Caco-2 (cell line): Measurements from ENCODE around the gene YARS1. TPM values are rescaled to one million over a fixed set of nuclear protein-coding genes. Genes with fewer than 3 reads are reported as not detected.

Experiments
- BruUV-seq: library from RNA; stranded (reverse); fragments of 400-500 nt; replicated peaks from 2 replicates; lab custom pipeline; 2021; lab: Mats Ljungman, UMichigan
- CTCF ChIA-PET: fragments of 300-600 bp; sonication (Branson Sonifier 250); formaldehyde crosslinking; loops from one replicate; lab custom pipeline; 2022; ENCODE audit warnings: antibody characterized with exemption; lab: Charles Lee
- POLR2A ChIA-PET: fragments of 300-600 bp; sonication (Branson Sonifier 250); formaldehyde crosslinking; loops from one replicate; lab custom pipeline; 2022; ENCODE audit warnings: antibody characterized with exemption; lab: Charles Lee
- DNase-seq, 2 experiments: peaks; one replicate each; pipeline versions ENCODE4 v3.0.0 to v3.0.0-alpha.2; 2020 to 2022
- H3K27me3 ChIP-seq: replicated peaks from 2 replicates; pipeline ENCODE4 v1.6.0; 2011; ENCODE audit warnings: low read length; ENCODE audit not compliant: control insufficient read depth, insufficient read depth
- H3K36me3 ChIP-seq: 2 replicates; pipeline ENCODE4 v1.5.1; 2011; ENCODE audit warnings: low read length; ENCODE audit not compliant: control insufficient read depth, insufficient read depth
- H3K4me1 ChIP-seq: fragments of 250-450 bp; sonication (Bioruptor Pico); 2 replicates; pipeline ENCODE4 v1.5.1; 2020; ENCODE audit warnings: mild to moderate bottlenecking
- H3K4me3 ChIP-seq: 2 replicates; pipeline ENCODE4 v1.5.1; 2011; ENCODE audit warnings: low read depth, mild to moderate bottlenecking, control low read depth, low read length
- H3K9me3 ChIP-seq: fragments of 250-450 bp; sonication (Bioruptor Pico); 2 replicates; pipeline ENCODE4 v1.5.1; 2020; ENCODE audit warnings: mild to moderate bottlenecking, moderate library complexity
- H3K27ac Mint-ChIP-seq: one replicate; pipeline ENCODE4 v1.8.0; 2022; ENCODE audit warnings: mixed read lengths; ENCODE audit not compliant: unreplicated experiment
- H3K27me3 Mint-ChIP-seq: one replicate; pipeline ENCODE4 v1.8.0; 2022; ENCODE audit warnings: mixed read lengths; ENCODE audit not compliant: insufficient read depth, unreplicated experiment
- H3K36me3 Mint-ChIP-seq: one replicate; pipeline ENCODE4 v1.8.0; 2022; ENCODE audit warnings: mild to moderate bottlenecking, mixed read lengths; ENCODE audit not compliant: insufficient read depth, unreplicated experiment
- H3K4me1 Mint-ChIP-seq: one replicate; pipeline ENCODE4 v1.8.0; 2022; ENCODE audit warnings: low read depth, mixed read lengths; ENCODE audit not compliant: unreplicated experiment
- H3K4me3 Mint-ChIP-seq: one replicate; pipeline ENCODE4 v1.8.0; 2022; ENCODE audit warnings: mild to moderate bottlenecking, moderate library complexity, mixed read lengths; ENCODE audit not compliant: unreplicated experiment
- H3K9me3 Mint-ChIP-seq: one replicate; pipeline ENCODE4 v1.8.0; 2022; ENCODE audit warnings: mixed read lengths; ENCODE audit not compliant: unreplicated experiment
- CTCF ChIP-seq, 2 experiments: fragments of 200-600 bp in 1 of 2; IDR thresholded peaks; 1 replicate in 1 of 2; 2 replicates in 1 of 2; pipeline versions ENCODE4 v1.5.1 to v1.8.0; 2011 to 2022; ENCODE audit warnings: antibody characterized with exemption in 1 of 2, control low read depth in 1 of 2, inconsistent platforms in 1 of 2, low read depth in 1 of 2, low read length in 1 of 2, mild to moderate bottlenecking in 1 of 2, moderate library complexity in 1 of 2; ENCODE audit not compliant: insufficient read depth in 1 of 2, severe bottlenecking in 1 of 2, unreplicated experiment in 1 of 2
- intact Hi-C: fragments of 100-400 bp; cut with micrococcal nuclease; formaldehyde crosslinking; loops from one replicate; pipeline ENCODE4 v1.10.0; 2022; ENCODE audit not compliant: unreplicated experiment
- total RNA-seq: library from RNA; stranded (reverse); gene quantifications from 2 replicates; pipeline ENCODE4 v1.2.3, GENCODE V29; 2022

YARS1 gene
- total RNA-seq, 1 experiment from 2014 or later, result 184 TPM

GRCh38 chr1:32767156-32767555, 50.0 kb downstream of the YARS1 start:
- no peaks in the 10 kb centered on the region for H3K27me3 ChIP-seq
- POLR2A ChIA-PET, result no interaction called here
- DNase-seq, result no peak
- peaks cover 8% of the 10 kb centered on the region for H3K4me1 Mint-ChIP-seq
- CTCF ChIA-PET, result no interaction called here
- no peaks in the 10 kb centered on the region for H3K27me3 Mint-ChIP-seq
- no peak overlapping the region for H3K4me3 ChIP-seq
- no peaks in the 10 kb centered on the region for H3K9me3 Mint-ChIP-seq
- H3K4me1 ChIP-seq, result no peaks in the 10 kb centered on the region; the same call in 1 of the 2 replicates
- no peaks in the 10 kb centered on the region for H3K36me3 ChIP-seq
- H3K27ac Mint-ChIP-seq, result peak overlapping the region; percentile 68
- no peak overlapping the region for H3K4me3 Mint-ChIP-seq
- BruUV-seq, result no TSS peak
- peaks cover 31% of the 10 kb centered on the region for H3K36me3 Mint-ChIP-seq
- no peak for TF ChIP-seq CTCF (IDR thresholded peaks at IDR 0.05; ENCODE audit: insufficient read depth in 1 of 2, low read depth in 1 of 2, low read length in 1 of 2, severe bottlenecking in 1 of 2, unreplicated experiment in 1 of 2)
- intact Hi-C loops, result no loop called here
- no peaks in the 10 kb centered on the region for H3K9me3 ChIP-seq

GRCh38 chr1:32766328-32766972, 50.7 kb downstream of the YARS1 start:
- no peak for TF ChIP-seq CTCF (IDR thresholded peaks at IDR 0.05; ENCODE audit: insufficient read depth in 1 of 2, low read depth in 1 of 2, low read length in 1 of 2, severe bottlenecking in 1 of 2, unreplicated experiment in 1 of 2)
- H3K4me3 ChIP-seq, result no peak overlapping the region
- Mint-ChIP-seq H3K9me3 (no peaks in the 10 kb centered on the region), H3K4me3 (no peak overlapping the region), H3K36me3 (peaks cover 31% of the 10 kb centered on the region), H3K4me1 (peaks cover 15% of the 10 kb centered on the region), H3K27ac (peak overlapping the region; percentile 68), H3K27me3 (no peaks in the 10 kb centered on the region)
- DNase-seq, result no peak
- H3K36me3 ChIP-seq, result no peaks in the 10 kb centered on the region
- ChIA-PET CTCF (no interaction called here), POLR2A (no interaction called here)
- no TSS peak for BruUV-seq
- peaks cover 6% of the 10 kb centered on the region for H3K4me1 ChIP-seq
- no peaks in the 10 kb centered on the region for H3K9me3 ChIP-seq
- no peaks in the 10 kb centered on the region for H3K27me3 ChIP-seq
- intact Hi-C loops, result no loop called here

DNA sequence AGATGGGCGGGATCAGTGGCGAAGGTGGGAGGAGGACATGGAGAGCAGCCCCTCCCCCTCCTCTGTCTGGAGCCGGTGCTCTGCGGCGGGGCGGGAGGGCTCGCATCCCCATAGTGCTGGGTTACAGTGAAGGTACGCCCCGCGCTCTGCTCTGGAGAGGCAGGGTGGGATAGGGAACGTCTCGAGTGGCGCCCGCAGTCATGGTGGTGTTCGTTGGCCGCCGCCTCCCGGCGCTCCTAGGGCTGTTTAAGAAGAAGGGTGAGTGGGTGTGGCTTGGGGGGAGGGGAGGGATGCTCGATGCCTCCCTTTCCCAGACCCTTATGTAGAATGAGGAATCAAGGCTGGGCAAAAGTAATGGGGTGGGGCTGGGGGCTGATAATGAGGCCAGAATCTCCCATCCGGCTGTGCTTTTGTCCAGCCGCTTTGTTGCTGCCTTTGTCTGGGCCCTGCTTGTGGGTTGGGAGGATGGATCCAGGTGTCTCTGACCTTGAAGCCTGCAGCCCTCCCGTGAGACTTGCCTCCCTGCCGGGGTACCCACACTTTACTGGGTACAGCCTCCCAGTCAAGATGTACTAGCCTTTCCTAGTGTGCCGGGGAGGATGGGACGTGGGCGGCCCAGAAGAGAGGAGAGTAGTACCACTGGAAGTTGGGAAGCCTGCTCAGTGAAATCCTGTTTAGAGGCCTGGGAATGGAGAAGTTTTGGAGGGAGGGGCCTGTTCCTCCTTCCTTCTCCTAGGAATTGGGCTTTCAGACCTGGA, 51.4 kb downstream of the YARS1 start:
- no peak overlapping the region for H3K27ac Mint-ChIP-seq
- H3K4me1 Mint-ChIP-seq, result peaks cover 19% of the 10 kb centered on the region
- H3K27me3 ChIP-seq, result no peaks in the 10 kb centered on the region
- ChIA-PET CTCF (no interaction called here), POLR2A (no interaction called here)
- no peaks in the 10 kb centered on the region for H3K9me3 Mint-ChIP-seq
- DNase-seq, result no peak
- no peak overlapping the region for H3K4me3 ChIP-seq
- H3K4me3 Mint-ChIP-seq, result no peak overlapping the region
- H3K36me3 ChIP-seq, result no peaks in the 10 kb centered on the region
- no peaks in the 10 kb centered on the region for H3K27me3 Mint-ChIP-seq
- H3K9me3 ChIP-seq, result no peaks in the 10 kb centered on the region
- TF ChIP-seq CTCF (IDR thresholded peaks at IDR 0.05; ENCODE audit: insufficient read depth in 1 of 2, low read depth in 1 of 2, low read length in 1 of 2, severe bottlenecking in 1 of 2, unreplicated experiment in 1 of 2), result no peak
- peaks cover 13% of the 10 kb centered on the region for H3K4me1 ChIP-seq
- peaks cover 31% of the 10 kb centered on the region for H3K36me3 Mint-ChIP-seq
- no TSS peak for BruUV-seq
- intact Hi-C loops, result no loop called here
